Natural killer cell (primary cell): ENCODE results near the gene XXYLT1. TPM values are rescaled to one million over a fixed set of nuclear protein-coding genes. Genes with fewer than 3 reads are reported as not detected.

ENCODE experiments used
- ATAC-seq, 3 donors: fragments of 150-1000 bp in 2 of 3; fragments of 200-7000 bp in 1 of 3; cut with Tn5 transposase; 1 replicate in 1 of 3; 2 replicates in 2 of 3; pipeline ENCODE4 v1.10.0; 2021; ENCODE audit warnings: mild to moderate bottlenecking in 2 of 3, moderate library complexity in 2 of 3
- DNase-seq, 2 donors: peaks; one replicate each; pipeline versions ENCODE4 v3.0.0 to v3.0.0-alpha.2; 2013 to 2021; ENCODE audit warnings: mixed read lengths in 1 of 2
- H3K27ac ChIP-seq: one replicate; pipeline ENCODE4 v1.5.1; 2013; ENCODE audit warnings: mild to moderate bottlenecking, low read length
- H3K27me3 ChIP-seq: one replicate; pipeline ENCODE4 v1.6.1; 2013; ENCODE audit warnings: low read length; ENCODE audit not compliant: control insufficient read depth, insufficient read depth
- H3K36me3 ChIP-seq: one replicate; pipeline ENCODE4 v1.6.1; 2013; ENCODE audit warnings: low read length; ENCODE audit not compliant: control insufficient read depth, insufficient read depth
- H3K4me1 ChIP-seq: one replicate; pipeline ENCODE4 v1.6.1; 2013; ENCODE audit warnings: low read length; ENCODE audit not compliant: control insufficient read depth, insufficient read depth
- H3K4me3 ChIP-seq: one replicate; pipeline ENCODE4 v1.5.1; 2013; ENCODE audit warnings: low read length
- H3K9me3 ChIP-seq: one replicate; pipeline ENCODE4 v1.6.1; 2013; ENCODE audit warnings: low read length; ENCODE audit not compliant: control insufficient read depth, insufficient read depth
- H3K27ac Mint-ChIP-seq, 2 donors: one replicate each; pipeline ENCODE4 v1.8.0; 2022; ENCODE audit warnings: mild to moderate bottlenecking in 2 of 2, mixed read lengths in 2 of 2, moderate library complexity in 1 of 2
- H3K27me3 Mint-ChIP-seq, 2 donors: one replicate each; pipeline ENCODE4 v1.8.0; 2022; ENCODE audit warnings: low read depth in 2 of 2, mixed read lengths in 2 of 2
- H3K36me3 Mint-ChIP-seq: one replicate; pipeline ENCODE4 v1.8.0; 2022; ENCODE audit warnings: mixed read lengths
- H3K4me1 Mint-ChIP-seq, 2 donors: one replicate each; pipeline ENCODE4 v1.8.0; 2022; ENCODE audit warnings: mixed read lengths in 2 of 2
- H3K4me3 Mint-ChIP-seq: one replicate; pipeline ENCODE4 v1.8.0; 2022; ENCODE audit warnings: mild to moderate bottlenecking, moderate library complexity, mixed read lengths
- H3K9me3 Mint-ChIP-seq, 2 donors: one replicate each; pipeline ENCODE4 v1.8.0; 2022; ENCODE audit warnings: mixed read lengths in 2 of 2
- WGBS: methylation state at CpG from one replicate; pipeline ENCODE4 v1.1.7; 2013; ENCODE audit warnings: missing lambda C conversion rate; ENCODE audit not compliant: insufficient coverage; 5-methylcytosine and 5-hydroxymethylcytosine counted together
- intact Hi-C: fragments of 100-400 bp; cut with micrococcal nuclease; formaldehyde crosslinking; loops from one replicate; pipeline ENCODE4 v1.14.2; 2022
- total RNA-seq, 4 donors: library from RNA; stranded (reverse); fragments of 120-200 nt in 1 of 4; gene quantifications; one replicate each; pipeline versions ENCODE4 v1.2.3 to v1.2.4, GENCODE V29; 2013 to 2022
- TF ChIP-seq, protein P1 (sequence below): fragments of 200-600 bp; IDR thresholded peaks from one replicate; pipeline ENCODE4 v1.8.0; 2022; ENCODE audit warnings: antibody characterized with exemption

Gene XXYLT1
- total RNA-seq, 3 donors from 2014 or later (not counting 1 experiment from before 2014, with no cell fraction given): 8.7 to 13.6 (median 10.2) TPM

DNA sequence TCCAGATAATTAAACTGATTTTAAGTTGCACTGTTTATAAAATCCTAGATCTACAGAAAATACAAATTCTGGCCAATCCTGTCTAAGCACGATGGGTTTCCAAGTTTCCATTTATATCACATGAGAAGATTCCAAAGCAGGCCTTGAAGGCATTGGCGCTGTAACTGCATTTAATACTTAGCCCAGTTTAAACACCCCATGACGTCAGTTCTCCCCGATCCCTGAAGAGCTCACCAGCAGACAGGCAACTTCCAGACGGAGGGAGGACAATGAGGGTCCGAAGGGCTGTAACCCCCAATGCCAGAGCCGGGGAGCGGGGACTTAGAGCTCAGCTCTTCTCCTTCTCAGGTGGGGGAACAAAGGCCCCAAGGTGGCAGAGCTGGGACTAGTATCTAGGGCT, 117.3 kb downstream of the XXYLT1 start:
- no peak overlapping the region for H3K4me3 Mint-ChIP-seq
- peaks cover 30 to 48% of the 10 kb centered on the region in 2 donors for H3K4me1 Mint-ChIP-seq
- no peaks in the 10 kb centered on the region for H3K27me3 ChIP-seq
- H3K27ac ChIP-seq: no peak overlapping the region
- H3K4me1 ChIP-seq: peaks cover 49% of the 10 kb centered on the region
- intact Hi-C loops: loop anchor here (5.0 kb wide), 1 partner anchor 49 kb away; no protein-coding TSS in a partner anchor
- no peaks in the 10 kb centered on the region for H3K9me3 Mint-ChIP-seq
- TF ChIP-seq, protein P1, sequence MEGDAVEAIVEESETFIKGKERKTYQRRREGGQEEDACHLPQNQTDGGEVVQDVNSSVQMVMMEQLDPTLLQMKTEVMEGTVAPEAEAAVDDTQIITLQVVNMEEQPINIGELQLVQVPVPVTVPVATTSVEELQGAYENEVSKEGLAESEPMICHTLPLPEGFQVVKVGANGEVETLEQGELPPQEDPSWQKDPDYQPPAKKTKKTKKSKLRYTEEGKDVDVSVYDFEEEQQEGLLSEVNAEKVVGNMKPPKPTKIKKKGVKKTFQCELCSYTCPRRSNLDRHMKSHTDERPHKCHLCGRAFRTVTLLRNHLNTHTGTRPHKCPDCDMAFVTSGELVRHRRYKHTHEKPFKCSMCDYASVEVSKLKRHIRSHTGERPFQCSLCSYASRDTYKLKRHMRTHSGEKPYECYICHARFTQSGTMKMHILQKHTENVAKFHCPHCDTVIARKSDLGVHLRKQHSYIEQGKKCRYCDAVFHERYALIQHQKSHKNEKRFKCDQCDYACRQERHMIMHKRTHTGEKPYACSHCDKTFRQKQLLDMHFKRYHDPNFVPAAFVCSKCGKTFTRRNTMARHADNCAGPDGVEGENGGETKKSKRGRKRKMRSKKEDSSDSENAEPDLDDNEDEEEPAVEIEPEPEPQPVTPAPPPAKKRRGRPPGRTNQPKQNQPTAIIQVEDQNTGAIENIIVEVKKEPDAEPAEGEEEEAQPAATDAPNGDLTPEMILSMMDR: no peak
- ATAC-seq: no peak
- no peaks in the 10 kb centered on the region for H3K27me3 Mint-ChIP-seq
- DNase-seq: no peak
- H3K4me3 ChIP-seq: no peak overlapping the region
- no peaks in the 10 kb centered on the region for H3K9me3 ChIP-seq
- 97% methylated on average over 8 of the region's 8 CpGs for WGBS
- peak overlapping the region; percentile 75 to 90 for H3K27ac Mint-ChIP-seq
- H3K36me3 ChIP-seq: no peaks in the 10 kb centered on the region
- H3K36me3 Mint-ChIP-seq: no peaks in the 10 kb centered on the region

DNA sequence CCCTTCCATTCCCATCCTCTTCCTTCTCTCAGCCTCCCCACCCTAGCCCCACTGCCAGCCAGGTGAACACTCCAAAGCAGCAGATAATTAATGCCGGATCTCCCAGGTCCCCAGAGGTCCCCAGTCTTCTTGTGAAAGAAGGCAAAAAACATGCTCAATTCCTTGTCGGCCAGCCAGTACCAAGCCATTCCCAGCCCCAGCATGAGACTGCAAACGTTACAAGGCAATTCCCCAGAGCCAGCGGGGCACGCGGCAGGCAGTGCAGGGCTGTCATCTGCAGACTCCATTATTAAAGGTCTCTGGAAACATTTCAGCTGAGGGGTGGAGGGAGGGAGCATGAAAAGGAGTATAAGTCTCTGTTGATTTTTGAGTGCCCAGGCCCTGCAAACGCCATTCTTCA, 117.8 kb downstream of the XXYLT1 start:
- no peaks in the 10 kb centered on the region for H3K36me3 ChIP-seq
- H3K9me3 ChIP-seq: no peaks in the 10 kb centered on the region
- no peak overlapping the region for H3K4me3 ChIP-seq
- H3K27me3 Mint-ChIP-seq: no peaks in the 10 kb centered on the region
- no peaks in the 10 kb centered on the region for H3K36me3 Mint-ChIP-seq
- WGBS: 69% methylated on average over 7 of the region's 7 CpGs
- ATAC-seq: no peak
- H3K4me3 Mint-ChIP-seq: no peak overlapping the region
- peaks cover 35 to 53% of the 10 kb centered on the region in 2 donors for H3K4me1 Mint-ChIP-seq
- TF ChIP-seq, protein P1: no peak
- no peaks in the 10 kb centered on the region for H3K9me3 Mint-ChIP-seq
- H3K27ac ChIP-seq: no peak overlapping the region
- H3K27ac Mint-ChIP-seq: peak overlapping the region; percentile 75 to 90
- intact Hi-C loops: loop anchor here (5.0 kb wide), 1 partner anchor 49 kb away; no protein-coding TSS in a partner anchor
- peaks cover 49% of the 10 kb centered on the region for H3K4me1 ChIP-seq
- no peaks in the 10 kb centered on the region for H3K27me3 ChIP-seq
- DNase-seq: no peak

DNA sequence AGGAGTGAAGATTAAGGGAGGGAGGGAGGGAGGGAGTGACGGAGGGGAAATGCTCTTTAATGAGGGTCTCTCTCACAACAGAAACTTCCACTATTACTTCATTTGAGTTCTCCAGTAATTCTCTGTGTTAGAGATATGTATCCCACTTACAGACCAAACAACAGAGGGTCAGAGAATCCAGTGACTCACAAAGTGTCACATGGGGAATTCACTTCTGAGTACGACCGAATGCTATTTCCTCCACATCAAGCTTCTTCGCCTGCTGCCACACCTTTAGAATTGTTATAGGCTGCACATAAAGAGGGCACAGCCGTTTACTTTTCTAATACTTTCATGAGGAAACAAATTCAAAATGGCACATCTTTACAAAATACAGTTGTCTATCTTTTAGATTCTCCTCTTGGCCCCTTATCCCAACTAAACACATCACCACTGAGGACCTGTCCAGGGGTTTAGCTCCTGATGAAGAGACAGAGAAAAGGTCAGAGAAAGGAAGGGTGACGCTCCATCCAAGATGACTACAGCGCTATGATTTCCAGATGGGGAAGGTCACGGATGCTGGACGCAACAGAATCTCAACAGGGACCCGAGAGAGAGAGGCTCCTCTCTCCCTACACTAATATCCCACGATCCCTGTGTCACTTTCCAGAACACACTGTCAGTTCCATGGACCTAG, 119.0 kb downstream of the XXYLT1 start:
- Histone ChIP-seq H3K27me3 (no peaks in the 10 kb centered on the region), H3K36me3 (no peaks in the 10 kb centered on the region), H3K4me3 (no peak overlapping the region), H3K4me1 (peaks cover 57% of the 10 kb centered on the region), H3K27ac (no peak overlapping the region), H3K9me3 (no peaks in the 10 kb centered on the region)
- TF ChIP-seq, protein P1: no peak
- Mint-ChIP-seq H3K27ac (no peak overlapping the region), H3K9me3 (no peaks in the 10 kb centered on the region), H3K4me1 (peaks cover 46 to 63% of the 10 kb centered on the region in 2 donors), H3K36me3 (no peaks in the 10 kb centered on the region), H3K4me3 (no peak overlapping the region), H3K27me3 (no peaks in the 10 kb centered on the region)
- DNase-seq (no peak), ATAC-seq (no peak)
- 82% methylated on average over 9 of the region's 11 CpGs for WGBS
- intact Hi-C loops: loop anchor here (5.0 kb wide), 1 partner anchor 50 kb away; no protein-coding TSS in a partner anchor
